ENCODE measurements around the gene MYH7B.

GRCh38 chr20:34982270-34983088 lies 26.8 kb downstream of the MYH7B start:
- TF ChIP-seq TAF1 (IDR thresholded peaks at IDR 0.05; ENCODE audit: low read depth, low read length) (no peak), POLR2A (IDR thresholded peaks at IDR 0.05; ENCODE audit: low read depth, low read length) (no peak), POLR2AphosphoS5 (IDR thresholded peaks at IDR 0.05; ENCODE audit: low read depth, low read length) (no peak)
